Parathyroid adenoma (tissue), 2 donors: ENCODE results near the gene GNRHR.
A peak's percentile ranks its signal among the peaks of the same experiment; 100 is the strongest.
"Not testable (repeated sequence)": the region's sequence is repeated elsewhere in the genome, so short reads cannot be mapped to it uniquely, and the experiment has no call there.

Experiments
- H2AFZ ChIP-seq: fragments of 300-600 bp; sonication (generic); one replicate; pipeline ENCODE4 v1.7.0; 2017; ENCODE audit warnings: antibody characterized with exemption, mild to moderate bottlenecking
- H3K27ac ChIP-seq: fragments of 300-600 bp; sonication (generic); one replicate; pipeline ENCODE4 v1.7.0; 2017
- H3K27me3 ChIP-seq: fragments of 300-600 bp; sonication (generic); one replicate; pipeline ENCODE4 v1.7.0; 2017; ENCODE audit warnings: low read length; ENCODE audit not compliant: control insufficient read depth, insufficient read depth
- H3K36me3 ChIP-seq: fragments of 300-600 bp; sonication (generic); one replicate; pipeline ENCODE4 v1.7.0; 2017; ENCODE audit warnings: low read length; ENCODE audit not compliant: control insufficient read depth, insufficient read depth
- H3K4me1 ChIP-seq: fragments of 300-600 bp; sonication (generic); one replicate; pipeline ENCODE4 v1.7.0; 2017; ENCODE audit warnings: control low read depth
- H3K4me2 ChIP-seq: fragments of 300-600 bp; sonication (generic); one replicate; pipeline ENCODE4 v1.7.0; 2017; ENCODE audit warnings: low read length
- H3K4me3 ChIP-seq: fragments of 300-600 bp; sonication (generic); one replicate; pipeline ENCODE4 v1.7.0; 2017; ENCODE audit warnings: low read depth, low read length
- H3K79me2 ChIP-seq: fragments of 300-600 bp; sonication (generic); one replicate; pipeline ENCODE4 v1.7.0; 2017; ENCODE audit warnings: control low read depth
- H3K9ac ChIP-seq: fragments of 300-600 bp; sonication (generic); one replicate; pipeline ENCODE4 v1.7.0; 2017; ENCODE audit warnings: mild to moderate bottlenecking
- H3K9me3 ChIP-seq: fragments of 300-600 bp; sonication (generic); one replicate; pipeline ENCODE4 v1.7.0; 2017; ENCODE audit warnings: low read length; ENCODE audit not compliant: control insufficient read depth
- CTCF ChIP-seq: fragments of 300-600 bp; sonication (generic); IDR thresholded peaks from one replicate; pipeline ENCODE4 v1.7.0; 2017; ENCODE audit warnings: antibody characterized with exemption, mild to moderate bottlenecking
- donor health status: primary hyperparathyroidism.

Gene GNRHR

GRCh38 chr4:67764183-67764582 is 10.0 kb upstream of the GNRHR start:
- Histone ChIP-seq H3K4me1 (no peaks in the 10 kb centered on the region), H3K36me3 (no peaks in the 10 kb centered on the region), H3K27me3 (no peaks in the 10 kb centered on the region), H3K79me2 (no peaks in the 10 kb centered on the region), H3K9ac (no peak overlapping the region), H2AFZ (no peak overlapping the region), H3K4me2 (no peak overlapping the region), H3K4me3 (no peak overlapping the region), H3K27ac (no peak overlapping the region), H3K9me3 (no peaks in the 10 kb centered on the region)
- no peak for TF ChIP-seq CTCF

- no peak overlapping the region for H3K27ac ChIP-seq
- no peak overlapping the region for H2AFZ ChIP-seq
- peak overlapping the region; percentile 49 for H3K4me2 ChIP-seq
These were observed 7.9 kb upstream of the GNRHR start for GRCh38 chr4:67762086-67762485.

GRCh38 chr4:67756991-67757390 is 2.8 kb upstream of the GNRHR start:
- H3K9ac ChIP-seq, H3K79me2 ChIP-seq, H2AFZ ChIP-seq, H3K4me2 ChIP-seq, H3K27ac ChIP-seq, H3K36me3 ChIP-seq, H3K4me1 ChIP-seq, H3K9me3 ChIP-seq, H3K27me3 ChIP-seq, H3K4me3 ChIP-seq: not testable (repeated sequence)

More at GRCh38 chr4:67762086-67762485, 7.9 kb upstream of the GNRHR start:
- Histone ChIP-seq H3K4me3 (no peak overlapping the region), H3K27me3 (no peaks in the 10 kb centered on the region), H3K79me2 (no peaks in the 10 kb centered on the region), H3K36me3 (no peaks in the 10 kb centered on the region), H3K4me1 (no peaks in the 10 kb centered on the region), H3K9ac (no peak overlapping the region), H3K9me3 (no peaks in the 10 kb centered on the region)
- TF ChIP-seq CTCF = no peak

- Histone ChIP-seq H3K27me3 (no peaks in the 10 kb centered on the region), H3K4me2 (no peak overlapping the region), H3K36me3 (no peaks in the 10 kb centered on the region), H3K4me1 (no peaks in the 10 kb centered on the region), H2AFZ (no peak overlapping the region), H3K9me3 (no peaks in the 10 kb centered on the region), H3K79me2 (no peaks in the 10 kb centered on the region), H3K4me3 (no peak overlapping the region), H3K9ac (no peak overlapping the region), H3K27ac (no peak overlapping the region)
- TF ChIP-seq CTCF = no peak
These were observed 1.8 kb upstream of the GNRHR start for GRCh38 chr4:67755974-67756373.

- H3K9ac ChIP-seq = no peak overlapping the region
- TF ChIP-seq CTCF = no peak
These were observed 2.9 kb downstream of the GNRHR start for GRCh38 chr4:67751260-67751659.

More at GRCh38 chr4:67751260-67751659, 2.9 kb downstream of the GNRHR start:
- no peaks in the 10 kb centered on the region for H3K79me2 ChIP-seq
- no peaks in the 10 kb centered on the region for H3K27me3 ChIP-seq
- H3K4me1 ChIP-seq = no peaks in the 10 kb centered on the region
- H2AFZ ChIP-seq = no peak overlapping the region
- H3K36me3 ChIP-seq = no peaks in the 10 kb centered on the region
- H3K4me2 ChIP-seq = no peak overlapping the region
- H3K27ac ChIP-seq = no peak overlapping the region
- no peak overlapping the region for H3K4me3 ChIP-seq
- H3K9me3 ChIP-seq = no peaks in the 10 kb centered on the region
